Ovary (tissue), 9 donors: ENCODE data around the gene PLCL1. TPM values are rescaled to one million over a fixed set of nuclear protein-coding genes. Genes with fewer than 3 reads are reported as not detected.

ENCODE experiments used
- DNase-seq, 5 donors: peaks; one replicate each; pipeline ENCODE4 v3.0.0-alpha.2; 2019 to 2020
- H3K27ac ChIP-seq, 2 donors: fragments of 200-600 bp; one replicate each; pipeline versions ENCODE4 v1.5.1 to v1.8.0; 2019 to 2022
- H3K27me3 ChIP-seq: fragments of 200-600 bp; one replicate; pipeline ENCODE4 v1.8.0; 2022
- H3K36me3 ChIP-seq: fragments of 200-600 bp; sonication (generic); one replicate; pipeline ENCODE4 v1.5.1; 2019
- H3K4me1 ChIP-seq: one replicate; pipeline ENCODE4 v1.8.1; 2013; ENCODE audit warnings: mild to moderate bottlenecking, moderate library complexity; ENCODE audit not compliant: insufficient read depth
- H3K4me3 ChIP-seq: fragments of 200-600 bp; sonication (generic); one replicate; pipeline ENCODE4 v1.5.1; 2017
- H3K9me3 ChIP-seq, 2 donors: fragments of 200-600 bp in 1 of 2; sonication (generic) in 1 of 2; one replicate each; pipeline versions ENCODE4 v1.5.1 to v1.8.1; 2013 to 2019; ENCODE audit warnings: mild to moderate bottlenecking in 1 of 2, moderate library complexity in 1 of 2
- EP300 ChIP-seq: sonication (generic); formaldehyde crosslinking; IDR thresholded peaks from one replicate; pipeline ENCODE4 v1.6.1; 2017; ENCODE audit warnings: antibody characterized with exemption
- POLR2A ChIP-seq: fragments of 450-650 bp; IDR thresholded peaks from one replicate; pipeline ENCODE4 v1.6.1; 2017; ENCODE audit warnings: antibody characterized with exemption, mild to moderate bottlenecking, moderate library complexity
- WGBS, 3 donors: extraction: QIAGEN DNeasy Blood & Tissue Kit in 1 of 3; methylation state at CpG; one replicate each; pipeline versions ENCODE4 v1.1.5 to v1.1.7; 2013 to 2017; 5-methylcytosine and 5-hydroxymethylcytosine counted together
- intact Hi-C, 4 donors: fragments of 100-400 bp; cut with DNase I; formaldehyde crosslinking; loops; one replicate each; pipeline versions ENCODE4 v1.11.0 to v1.15.1; 2022 to 2023
- polyA plus RNA-seq, 2 donors: library from polyadenylated mRNA; stranded (reverse); fragments of 200-250 nt in 1 of 2; fragments of 350-450 nt in 1 of 2; fragmentation: Illumina TruSeq in 1 of 2; extraction: RNeasy Lipid Tissue Mini Kit (QIAGEN cat#74804) in 1 of 2; gene quantifications; one replicate each; pipeline ENCODE4 v1.2.3, GENCODE V29; 2013 to 2014
- total RNA-seq, 7 donors: library from RNA; depleted of rRNA in 2 of 7; stranded (reverse); fragments of >200 nt in 2 of 7; fragmentation: NEBNext Ultra II Directional in 3 of 7; extraction: Animal tissue kit (Norgen Biotek cat#: 25700) in 3 of 7; gene quantifications; one replicate each; pipeline versions ENCODE4 v1.1.0 to v1.2.4, GENCODE V29; 2016 to 2023
- TF ChIP-seq, protein P1 (sequence below), 3 donors: fragments of 450-650 bp in 2 of 3; fragments of 200-600 bp in 1 of 3; IDR thresholded peaks; one replicate each; pipeline versions ENCODE4 v1.5.1 to v1.8.0; 2016 to 2022; ENCODE audit warnings: antibody characterized with exemption in 3 of 3, mild to moderate bottlenecking in 1 of 3
- donor health status: DM: no; HTN: no; CAD: no; lungs with moderate emphysema.
- donor health status: DM: no; HTN: no; CAD: no.
- donor health status: Bipolar disorder and iron deficiency.
- donor health status: DM: yes; HTN: yes; CAD: no.
- donor health status: DM: no; HTN: no; CAD: no.
- donor health status: DM: yes; HTN: yes; CAD: no.

Gene PLCL1
- total and polyA plus RNA-seq, 9 donors = 8.4 to 17.9 (median 11.1) TPM

DNA sequence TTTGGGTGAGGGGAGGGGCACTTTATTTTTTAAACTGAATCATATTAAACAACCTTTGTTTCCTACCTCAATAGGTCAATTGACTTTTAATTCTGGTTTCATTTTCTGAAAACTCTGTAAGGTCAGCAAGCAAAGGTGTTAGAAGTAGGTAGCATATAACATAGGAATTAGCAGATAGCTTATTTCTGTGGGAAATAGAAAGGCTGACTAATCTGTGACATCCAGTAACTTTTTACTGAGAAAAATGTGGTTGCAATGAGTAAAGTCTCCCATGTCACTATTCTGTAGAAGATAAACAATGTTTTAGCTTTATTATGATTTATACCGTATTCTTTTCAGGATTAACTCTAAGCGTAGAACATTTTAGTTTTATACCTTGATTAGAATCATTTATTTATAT is 240.4 kb downstream of the PLCL1 start:
- H3K9me3 ChIP-seq = no peaks in the 10 kb centered on the region
- intact Hi-C loops = no loop called here

DNA sequence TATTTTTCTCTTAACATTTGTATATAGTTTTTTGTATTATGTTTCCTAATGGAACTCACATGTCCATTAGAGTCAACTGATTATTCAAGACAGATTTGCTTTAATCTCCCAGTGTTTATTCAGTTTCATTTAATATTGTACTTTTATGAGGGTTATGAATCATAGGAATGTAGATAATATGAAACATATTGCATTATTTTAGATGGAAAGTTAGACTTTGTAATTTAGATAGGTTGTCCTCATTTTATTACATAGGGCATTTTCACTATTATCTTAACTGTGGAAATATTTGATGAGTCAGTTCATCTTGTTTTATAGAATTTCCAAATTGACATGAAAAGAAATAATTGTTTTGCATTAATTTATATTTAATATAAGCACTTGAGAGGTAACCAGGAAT is 240.8 kb downstream of the PLCL1 start:
- H3K9me3 ChIP-seq = no peaks in the 10 kb centered on the region
- H3K27me3 ChIP-seq = no peaks in the 10 kb centered on the region
- H3K4me1 ChIP-seq = peaks cover 3% of the 10 kb centered on the region
- intact Hi-C loops = no loop called here
- no peak for TF ChIP-seq POLR2A
- no peaks in the 10 kb centered on the region for H3K36me3 ChIP-seq
- no peak overlapping the region for H3K27ac ChIP-seq
- no peak for DNase-seq
- no peak overlapping the region for H3K4me3 ChIP-seq

More for the DNA sequence above, 240.4 kb downstream of the PLCL1 start:
- H3K27ac ChIP-seq = no peak overlapping the region
- DNase-seq = no peak
- 86 to 93% (median 90%) methylated on average over 2 of the region's 2 CpGs for WGBS, 3 donors
- H3K36me3 ChIP-seq = no peaks in the 10 kb centered on the region
- TF ChIP-seq, protein P1, sequence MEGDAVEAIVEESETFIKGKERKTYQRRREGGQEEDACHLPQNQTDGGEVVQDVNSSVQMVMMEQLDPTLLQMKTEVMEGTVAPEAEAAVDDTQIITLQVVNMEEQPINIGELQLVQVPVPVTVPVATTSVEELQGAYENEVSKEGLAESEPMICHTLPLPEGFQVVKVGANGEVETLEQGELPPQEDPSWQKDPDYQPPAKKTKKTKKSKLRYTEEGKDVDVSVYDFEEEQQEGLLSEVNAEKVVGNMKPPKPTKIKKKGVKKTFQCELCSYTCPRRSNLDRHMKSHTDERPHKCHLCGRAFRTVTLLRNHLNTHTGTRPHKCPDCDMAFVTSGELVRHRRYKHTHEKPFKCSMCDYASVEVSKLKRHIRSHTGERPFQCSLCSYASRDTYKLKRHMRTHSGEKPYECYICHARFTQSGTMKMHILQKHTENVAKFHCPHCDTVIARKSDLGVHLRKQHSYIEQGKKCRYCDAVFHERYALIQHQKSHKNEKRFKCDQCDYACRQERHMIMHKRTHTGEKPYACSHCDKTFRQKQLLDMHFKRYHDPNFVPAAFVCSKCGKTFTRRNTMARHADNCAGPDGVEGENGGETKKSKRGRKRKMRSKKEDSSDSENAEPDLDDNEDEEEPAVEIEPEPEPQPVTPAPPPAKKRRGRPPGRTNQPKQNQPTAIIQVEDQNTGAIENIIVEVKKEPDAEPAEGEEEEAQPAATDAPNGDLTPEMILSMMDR (IDR thresholded peaks at IDR 0.05) = no peak
- no peak for TF ChIP-seq EP300
- TF ChIP-seq POLR2A = no peak
- no peak overlapping the region for H3K4me3 ChIP-seq
- no peaks in the 10 kb centered on the region for H3K27me3 ChIP-seq
- peaks cover 3% of the 10 kb centered on the region for H3K4me1 ChIP-seq

DNA sequence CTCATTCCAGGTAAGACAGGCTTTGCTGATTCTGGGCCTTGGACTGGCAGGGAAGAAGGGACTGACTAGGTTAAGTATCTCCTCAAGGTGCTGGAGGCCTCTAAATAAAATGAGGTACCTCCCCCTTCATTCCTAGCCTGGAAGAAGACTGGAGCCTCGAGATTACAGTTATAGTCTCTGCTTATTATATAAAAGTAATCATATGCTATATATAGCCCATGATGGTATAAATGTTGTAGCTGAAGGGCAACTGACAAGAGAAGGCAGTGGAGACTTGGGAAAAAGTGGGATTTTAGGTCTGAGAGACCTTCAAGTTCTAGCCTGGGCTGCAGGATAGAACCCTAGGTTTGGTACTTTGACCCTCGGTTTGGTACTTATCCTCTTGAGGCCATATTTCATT is 248.3 kb downstream of the PLCL1 start:
- no peaks in the 10 kb centered on the region for H3K9me3 ChIP-seq
- no peaks in the 10 kb centered on the region for H3K36me3 ChIP-seq
- TF ChIP-seq EP300 = no peak
- no peak for TF ChIP-seq POLR2A
- TF ChIP-seq, protein P1 (IDR thresholded peaks at IDR 0.05) = no peak
- no peak overlapping the region for H3K4me3 ChIP-seq
- intact Hi-C loops = no loop called here
- 72 to 74% (median 73%) methylated on average over 2 of the region's 2 CpGs for WGBS, 3 donors
- no peaks in the 10 kb centered on the region for H3K27me3 ChIP-seq
- no peak for DNase-seq
- H3K27ac ChIP-seq = no peak overlapping the region
- H3K4me1 ChIP-seq = no peaks in the 10 kb centered on the region

DNA sequence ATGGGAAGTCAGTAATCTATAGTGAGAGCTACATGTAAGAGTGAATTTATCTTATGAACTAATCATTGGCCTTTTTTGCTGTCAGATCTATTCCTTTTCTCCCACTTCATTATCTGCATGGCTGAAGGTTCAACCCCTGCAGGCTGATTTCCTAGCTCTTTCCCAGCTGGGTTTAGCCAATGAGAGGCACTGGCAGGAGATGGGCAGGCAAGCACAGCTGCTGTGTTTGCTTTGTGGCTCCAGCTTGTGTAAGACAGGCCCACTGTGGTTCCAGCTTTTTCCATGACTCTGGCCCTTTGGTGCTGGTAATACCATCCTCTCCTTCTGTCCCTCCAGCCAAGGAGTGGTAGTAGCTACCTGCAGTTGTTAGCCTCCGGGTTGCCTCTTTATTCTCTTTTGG is 248.8 kb downstream of the PLCL1 start:
- Histone ChIP-seq H3K27me3 (no peaks in the 10 kb centered on the region), H3K9me3 (no peaks in the 10 kb centered on the region), H3K36me3 (no peaks in the 10 kb centered on the region), H3K4me3 (no peak overlapping the region), H3K27ac (no peak overlapping the region), H3K4me1 (no peaks in the 10 kb centered on the region)
- TF ChIP-seq POLR2A = no peak
- TF ChIP-seq EP300 = no peak
- TF ChIP-seq, protein P1 (IDR thresholded peaks at IDR 0.05) = no peak
- 95 to 100% (median 100%) methylated on average over 1 of the region's 1 CpG for WGBS, 3 donors
- no peak for DNase-seq
- intact Hi-C loops = no loop called here

DNA sequence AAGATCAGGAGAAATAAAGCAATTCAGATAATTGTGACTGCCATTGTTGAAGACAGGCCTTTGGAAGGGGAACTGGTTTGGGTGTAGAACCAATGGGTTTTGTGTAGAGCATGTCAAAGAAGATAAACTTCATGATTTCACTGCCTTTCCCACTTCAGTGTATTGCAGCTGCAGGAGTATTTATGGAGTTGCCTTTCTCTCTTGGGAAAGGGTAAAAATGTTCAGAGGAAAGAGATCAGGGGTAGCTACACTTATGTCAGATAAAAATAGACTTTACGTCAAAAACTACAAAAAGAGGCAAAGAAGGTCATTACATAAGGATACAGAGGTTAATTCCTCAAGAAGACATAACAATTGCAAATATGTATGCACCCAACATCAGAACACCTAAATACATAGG is 249.4 kb downstream of the PLCL1 start:
- Histone ChIP-seq H3K9me3 (no peaks in the 10 kb centered on the region), H3K27me3 (no peaks in the 10 kb centered on the region), H3K36me3 (no peaks in the 10 kb centered on the region), H3K27ac (no peak overlapping the region), H3K4me1 (no peaks in the 10 kb centered on the region), H3K4me3 (no peak overlapping the region)
- DNase-seq = no peak
- intact Hi-C loops = no loop called here
- WGBS, 3 donors = 89 to 97% (median 89%) methylated on average over 1 of the region's 1 CpG
- TF ChIP-seq EP300 = no peak
- TF ChIP-seq, protein P1 (IDR thresholded peaks at IDR 0.05) = no peak
- TF ChIP-seq POLR2A = no peak
